ENCODE data around the gene MGAT4B. TPM values are rescaled to one million over a fixed set of nuclear protein-coding genes. Genes with fewer than 3 reads are reported as not detected.
A peak's percentile ranks its signal among the peaks of the same experiment; 100 is the strongest.

The MGAT4B gene
- total RNA-seq, 4 donors from 2014 or later: 83.6 to 108 (median 102) TPM

- Histone ChIP-seq H3K27ac (peak overlapping the region in 1 of 3 donors; percentile 45), H3K9me3 (no peaks in the 10 kb centered on the region), H3K27me3 (no peaks in the 10 kb centered on the region), H3K4me1 (peaks cover 26 to 44% of the 10 kb centered on the region in 2 donors), H3K36me3 (peaks cover 13 to 17% of the 10 kb centered on the region in 2 donors), H3K4me3 (replicated peaks in 1 of 3) (no peak overlapping the region)
- no peak for TF ChIP-seq CTCF (IDR thresholded peaks at IDR 0.05)
- no peak for TF ChIP-seq POLR2A (IDR thresholded peaks at IDR 0.05)
- no peak for DNase-seq
- 73 to 84% methylated on average over 8 of the region's 8 CpGs for WGBS, 2 donors
- intact Hi-C loops (cut with DNase I): loop anchor here (5.0 kb wide), 1 partner anchor 33 kb away; no protein-coding TSS in a partner anchor
Measured at GRCh38 chr5:179764056-179764455, 42.6 kb downstream of the MGAT4B start.

DNA sequence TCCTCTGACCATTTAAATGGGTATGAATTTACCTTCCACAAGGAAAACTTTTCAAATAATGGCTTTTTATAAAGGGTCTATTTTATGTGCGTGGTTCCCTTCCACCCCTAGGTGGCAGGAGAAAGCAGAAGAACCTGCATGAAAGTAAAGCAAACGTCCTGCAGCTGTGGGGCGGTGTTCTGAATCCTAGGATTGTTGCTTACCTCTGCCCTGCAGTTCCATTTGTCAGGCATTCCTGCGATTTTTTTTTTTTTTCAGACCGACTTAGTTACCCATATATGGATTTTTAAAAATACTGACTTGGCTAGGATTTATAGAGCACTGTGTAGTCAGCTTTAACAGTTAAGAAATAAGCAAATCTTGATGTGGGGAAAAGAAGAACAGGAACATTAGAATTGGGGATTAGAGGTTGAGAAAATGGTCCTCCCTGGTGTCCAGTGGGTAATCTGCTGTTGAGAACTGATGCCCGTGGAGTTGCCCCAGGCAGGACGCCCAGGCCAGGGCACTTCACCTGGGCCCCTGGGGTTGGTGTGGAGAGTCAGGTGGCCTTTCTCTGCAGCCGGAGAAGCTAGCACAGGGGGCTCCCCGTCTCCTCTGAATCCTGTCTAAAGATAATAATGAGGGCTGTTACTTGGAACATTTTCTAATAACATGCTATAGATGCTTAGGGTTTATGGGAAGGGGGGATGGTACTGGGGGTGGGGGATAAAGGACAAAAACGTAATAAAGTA, 43.3 kb downstream of the MGAT4B start:
- no peaks in the 10 kb centered on the region for H3K9me3 ChIP-seq
- peak overlapping the region in 2 of 3 donors; percentile 21 to 45 for H3K27ac ChIP-seq
- no peak overlapping the region for H3K4me3 ChIP-seq (replicated peaks in 1 of 3)
- DNase-seq: peak; percentile 73 to 79
- TF ChIP-seq POLR2A (IDR thresholded peaks at IDR 0.05) (no peak), CTCF (IDR thresholded peaks at IDR 0.05) (peak; percentile 62 to 93 (median 86))
- peaks cover 26 to 44% of the 10 kb centered on the region in 2 donors for H3K4me1 ChIP-seq
- H3K27me3 ChIP-seq: no peaks in the 10 kb centered on the region
- peaks cover 13 to 14% of the 10 kb centered on the region in 2 donors for H3K36me3 ChIP-seq
- intact Hi-C loops (cut with DNase I): loop anchor here (5.0 kb wide), 1 partner anchor 34 kb away; no protein-coding TSS in a partner anchor
- WGBS, 2 donors: 22 to 26% methylated on average over 10 of the region's 10 CpGs

DNA sequence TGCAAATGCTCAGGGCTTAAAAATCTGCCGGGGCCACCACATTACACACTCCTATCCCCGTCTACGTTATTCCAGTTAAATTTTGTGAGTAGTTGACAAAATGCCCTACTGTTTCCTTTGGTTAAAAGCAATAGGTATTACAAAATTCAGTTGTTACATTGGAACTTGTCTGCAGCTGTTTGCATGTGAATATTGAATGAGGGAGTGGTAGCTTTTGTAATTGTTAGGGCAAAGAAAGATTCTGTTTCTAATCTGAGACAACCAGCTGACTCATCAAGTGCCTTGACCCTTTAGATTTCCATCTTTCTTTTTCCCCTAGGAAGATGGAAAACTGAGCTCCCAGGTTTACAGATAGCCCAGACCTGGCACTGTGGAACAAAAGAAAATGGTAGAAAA, 43.9 kb downstream of the MGAT4B start:
- no peaks in the 10 kb centered on the region for H3K9me3 ChIP-seq
- TF ChIP-seq CTCF (IDR thresholded peaks at IDR 0.05) (no peak), POLR2A (IDR thresholded peaks at IDR 0.05) (no peak)
- no peak overlapping the region for H3K27ac ChIP-seq
- DNase-seq: no peak
- intact Hi-C loops (cut with DNase I): loop anchor here (5.0 kb wide), 1 partner anchor 35 kb away; no protein-coding TSS in a partner anchor
- H3K36me3 ChIP-seq: peaks cover 13 to 14% of the 10 kb centered on the region in 2 donors
- peaks cover 26 to 44% of the 10 kb centered on the region in 2 donors for H3K4me1 ChIP-seq
- 11 to 20% methylated on average over 3 of the region's 3 CpGs for WGBS, 2 donors
- H3K4me3 ChIP-seq (replicated peaks in 1 of 3): no peak overlapping the region
- no peaks in the 10 kb centered on the region for H3K27me3 ChIP-seq

- intact Hi-C loops (cut with DNase I): loop anchor here (5.0 kb wide), 1 partner anchor 35 kb away; no protein-coding TSS in a partner anchor
- no peak overlapping the region for H3K27ac ChIP-seq
- WGBS, 2 donors: 42 to 48% methylated on average over 9 to 10 of the region's 10 CpGs
- H3K4me3 ChIP-seq (replicated peaks in 1 of 3): no peak overlapping the region
- no peaks in the 10 kb centered on the region for H3K9me3 ChIP-seq
- H3K27me3 ChIP-seq: no peaks in the 10 kb centered on the region
- H3K4me1 ChIP-seq: peaks cover 26 to 44% of the 10 kb centered on the region in 2 donors
- TF ChIP-seq CTCF (IDR thresholded peaks at IDR 0.05) (no peak), POLR2A (IDR thresholded peaks at IDR 0.05) (no peak)
- peaks cover 13 to 14% of the 10 kb centered on the region in 2 donors for H3K36me3 ChIP-seq
- peak; percentile 38 to 39 for DNase-seq
Measured at GRCh38 chr5:179762079-179762780, 44.4 kb downstream of the MGAT4B start.
